Gastrocnemius medialis (tissue), 4 donors: ENCODE measurements around the gene CSNK2A2. TPM values are rescaled to one million over a fixed set of nuclear protein-coding genes. Genes with fewer than 3 reads are reported as not detected.

Source experiments
- ATAC-seq, 2 donors: fragments of 150-250 bp; one replicate each; pipeline ENCODE4 v1.9.1; 2016
- DNase-seq, 2 donors: peaks; one replicate each; pipeline ENCODE4 v3.0.0-alpha.2; 2019
- H3K27ac ChIP-seq, 4 donors: fragments of 200-600 bp; sonication (generic); 1 replicate in 1 of 4; 2 replicates in 3 of 4; pipeline ENCODE4 v1.5.1; 2016 to 2018; ENCODE audit warnings: mild to moderate bottlenecking in 2 of 4, moderate library complexity in 1 of 4
- H3K27me3 ChIP-seq, 3 donors: fragments of 200-600 bp; sonication (generic) in 2 of 3; 1 replicate in 1 of 3; 2 replicates in 2 of 3; pipeline versions ENCODE4 v1.5.1 to v1.6.0; 2016 to 2019; ENCODE audit warnings: mild to moderate bottlenecking in 1 of 3, moderate library complexity in 1 of 3
- H3K36me3 ChIP-seq, 2 donors: fragments of 200-600 bp; sonication (generic) in 1 of 2; one replicate each; pipeline ENCODE4 v1.5.1; 2017 to 2018
- H3K4me1 ChIP-seq, 2 donors: fragments of 200-600 bp; sonication (generic) in 1 of 2; one replicate each; pipeline ENCODE4 v1.5.1; 2016 to 2017; ENCODE audit warnings: mild to moderate bottlenecking in 2 of 2
- H3K4me3 ChIP-seq, 4 donors: fragments of 200-600 bp; sonication (generic) in 3 of 4; 1 replicate in 1 of 4; 2 replicates in 3 of 4; pipeline ENCODE4 v1.5.1; 2016 to 2019; ENCODE audit warnings: mild to moderate bottlenecking in 2 of 4
- H3K9me3 ChIP-seq, 3 donors: fragments of 200-600 bp; sonication (generic) in 2 of 3; 1 replicate in 1 of 3; 2 replicates in 2 of 3; pipeline ENCODE4 v1.5.1; 2016 to 2019
- CTCF ChIP-seq, 5 experiments: fragments of 450-650 bp in 3 of 5; fragments of 200-600 bp in 2 of 5; sonication (generic) in 2 of 5; IDR thresholded peaks in 4 of 5; conservative IDR thresholded peaks in 1 of 5; 1 replicate in 4 of 5; 2 replicates in 1 of 5; pipeline ENCODE4 v1.5.1; 2016 to 2019; ENCODE audit warnings: antibody characterized with exemption in 5 of 5, mild to moderate bottlenecking in 3 of 5, moderate library complexity in 3 of 5
- POLR2A ChIP-seq, 2 donors: fragments of 450-650 bp; IDR thresholded peaks; one replicate each; pipeline ENCODE4 v1.6.1; 2017; ENCODE audit warnings: antibody characterized with exemption in 2 of 2, mild to moderate bottlenecking in 2 of 2, moderate library complexity in 2 of 2
- in situ Hi-C, 4 donors: fragments of 200-750 bp; cut with MboI; loops; one replicate each; pipeline versions ENCODE4 v1.15.0 to v1.8.0; 2017; ENCODE audit warnings: low sequenced_read_pairs in 4 of 4
- intact Hi-C: fragments of 100-400 bp; cut with DNase I; formaldehyde crosslinking; loops from one replicate; pipeline ENCODE4 v1.15.1; 2023; ENCODE audit warnings: low total_unique reads
- total RNA-seq, 4 donors: library from RNA; depleted of rRNA; stranded (reverse); fragments of >200 nt; gene quantifications; one replicate each; pipeline versions ENCODE4 v1.1.0 to v1.2.3, GENCODE V29; 2016

CSNK2A2 gene
- total RNA-seq, 4 donors from 2014 or later = 14.0 to 29.5 (median 20.4) TPM

- Histone ChIP-seq H3K36me3 (no peaks in the 10 kb centered on the region), H3K27ac (no peak overlapping the region), H3K9me3 (no peaks in the 10 kb centered on the region), H3K4me1 (no peaks in the 10 kb centered on the region), H3K4me3 (no peak overlapping the region), H3K27me3 (no peaks in the 10 kb centered on the region)
- intact Hi-C loops (no loop called here), in situ Hi-C loops (no loop called here)
- DNase-seq (no peak), ATAC-seq (no peak)
- TF ChIP-seq POLR2A (IDR thresholded peaks at IDR 0.05) (no peak), CTCF (IDR thresholded peaks at IDR 0.05 in 4 of 5, conservative IDR thresholded peaks at IDR 0.05 in 1 of 5) (no peak)
These were observed 7.5 kb upstream of the CSNK2A2 start for GRCh38 chr16:58205276-58206036.

GRCh38 chr16:58201163-58201562, 3.3 kb upstream of the CSNK2A2 start:
- peaks cover 9% of the 10 kb centered on the region in 2 donors for H3K4me1 ChIP-seq
- no peaks in the 10 kb centered on the region for H3K27me3 ChIP-seq
- intact Hi-C loops = no loop called here
- ATAC-seq = no peak
- no peak overlapping the region for H3K27ac ChIP-seq
- peaks cover 0 to 6% of the 10 kb centered on the region in 2 donors for H3K36me3 ChIP-seq
- no peak for TF ChIP-seq CTCF (IDR thresholded peaks at IDR 0.05 in 4 of 5, conservative IDR thresholded peaks at IDR 0.05 in 1 of 5)
- TF ChIP-seq POLR2A (IDR thresholded peaks at IDR 0.05) = no peak
- no peak overlapping the region for H3K4me3 ChIP-seq
- no peak for DNase-seq
- in situ Hi-C loops = no loop called here
- H3K9me3 ChIP-seq = no peaks in the 10 kb centered on the region

- Histone ChIP-seq H3K9me3 (no peaks in the 10 kb centered on the region), H3K36me3 (peaks cover 0 to 15% of the 10 kb centered on the region in 2 donors), H3K4me3 (no peak overlapping the region), H3K27ac (no peak overlapping the region), H3K27me3 (no peaks in the 10 kb centered on the region), H3K4me1 (peaks cover 9% of the 10 kb centered on the region in 2 donors)
- in situ Hi-C loops = no loop called here
- ATAC-seq (no peak), DNase-seq (no peak)
- TF ChIP-seq CTCF (IDR thresholded peaks at IDR 0.05 in 4 of 5, conservative IDR thresholded peaks at IDR 0.05 in 1 of 5) (no peak), POLR2A (IDR thresholded peaks at IDR 0.05) (no peak)
- intact Hi-C loops = no loop called here
These were observed 2.3 kb upstream of the CSNK2A2 start for GRCh38 chr16:58200004-58200797.

- Histone ChIP-seq H3K4me1 (peaks cover 9% of the 10 kb centered on the region in 2 donors), H3K36me3 (peaks cover 0 to 23% of the 10 kb centered on the region in 2 donors), H3K27me3 (no peaks in the 10 kb centered on the region), H3K9me3 (no peaks in the 10 kb centered on the region), H3K4me3 (peak overlapping the region in 1 of 4 donors; percentile 57), H3K27ac (no peak overlapping the region)
- no peak for ATAC-seq
- TF ChIP-seq CTCF (IDR thresholded peaks at IDR 0.05 in 4 of 5, conservative IDR thresholded peaks at IDR 0.05 in 1 of 5) (no peak), POLR2A (IDR thresholded peaks at IDR 0.05) (no peak)
- DNase-seq = no peak
- intact Hi-C loops = loop anchor here (1.0 to 5.0 kb wide), 4 partner anchors 11 to 177 kb away; partner anchors contain the start of gene CFAP20
- in situ Hi-C loops = no loop called here
These were observed 1.0 kb upstream of the CSNK2A2 start for GRCh38 chr16:58198803-58199411.
